H1 (cell line): Measurements from ENCODE around the gene SH2D7. TPM values are rescaled to one million over a fixed set of nuclear protein-coding genes. Genes with fewer than 3 reads are reported as not detected.

Experiments
- CTCF ChIA-PET: fragments of 300-600 bp; sonication (Branson Sonifier 250); formaldehyde crosslinking; loops from one replicate; lab custom pipeline; 2021; ENCODE audit not compliant: partially characterized antibody; lab: Charles Lee
- POLR2A ChIA-PET: fragments of 300-600 bp; sonication (Branson Sonifier 250); formaldehyde crosslinking; loops from one replicate; lab custom pipeline; 2021; ENCODE audit warnings: inconsistent platforms; ENCODE audit not compliant: partially characterized antibody; lab: Charles Lee
- DNase-seq, 2 experiments: peaks; one replicate each; pipeline versions ENCODE4 v3.0.0 to v3.0.0-alpha.2; 2010 to 2022; ENCODE audit warnings: low spot score in 2 of 2, low read depth in 1 of 2, mixed read lengths in 1 of 2
- FAIRE-seq: peaks from 2 replicates; lab custom pipeline; 2011; peaks lifted over from hg19 to GRCh38; lab: Jason Lieb, UNC
- H2AFZ ChIP-seq: 2 replicates; pipeline ENCODE4 v1.8.1; 2012; ENCODE audit warnings: low read length, inconsistent platforms
- H2AK5ac ChIP-seq: 2 replicates; pipeline ENCODE4 v1.6.1; 2013; ENCODE audit warnings: low read depth, low read length
- H2BK120ac ChIP-seq: replicated peaks from 2 replicates; pipeline ENCODE3; 2013; ENCODE audit warnings: low read depth, low read length, inconsistent platforms
- H2BK12ac ChIP-seq: 2 replicates; pipeline ENCODE4 v1.6.1; 2013; ENCODE audit warnings: low read depth, low read length
- H2BK15ac ChIP-seq: 2 replicates; pipeline ENCODE4 v1.6.1; 2013; ENCODE audit warnings: low read length
- H2BK20ac ChIP-seq: 2 replicates; pipeline ENCODE4 v1.6.1; 2013; ENCODE audit warnings: low read length
- H2BK5ac ChIP-seq: 2 replicates; pipeline ENCODE4 v1.6.1; 2013; ENCODE audit warnings: low read depth, low read length
- H3K14ac ChIP-seq: 2 replicates; pipeline ENCODE4 v1.6.1; 2013; ENCODE audit warnings: inconsistent platforms; ENCODE audit not compliant: insufficient read length
- H3K18ac ChIP-seq: 2 replicates; pipeline ENCODE4 v1.6.1; 2013; ENCODE audit warnings: low read length; ENCODE audit errors: extremely low read depth
- H3K23ac ChIP-seq: 2 replicates; pipeline ENCODE4 v1.6.1; 2013; ENCODE audit warnings: inconsistent platforms; ENCODE audit not compliant: insufficient read length
- H3K23me2 ChIP-seq: 2 replicates; pipeline ENCODE4 v1.6.1; 2013; ENCODE audit warnings: low read depth, low read length
- H3K27ac ChIP-seq: 2 replicates; pipeline ENCODE4 v1.6.1; 2011; ENCODE audit warnings: low read depth, low read length, inconsistent platforms
- H3K27me3 ChIP-seq, 4 experiments: replicated peaks in 1 of 4; 1 replicate in 1 of 4; 2 replicates in 3 of 4; pipeline versions ENCODE4 v1.6.1 to v1.8.1; 2011 to 2013; ENCODE audit warnings: low read length in 3 of 4, mild to moderate bottlenecking in 3 of 4, inconsistent platforms in 2 of 4, mixed read lengths in 2 of 4, moderate library complexity in 1 of 4; ENCODE audit not compliant: control insufficient read depth in 3 of 4, insufficient read depth in 3 of 4; ENCODE audit errors: extremely low read depth in 1 of 4
- H3K36me3 ChIP-seq, 4 experiments: 2 replicates each; pipeline versions ENCODE4 v1.6.1 to v1.8.1; 2011 to 2013; ENCODE audit warnings: mild to moderate bottlenecking in 4 of 4, low read length in 3 of 4, moderate library complexity in 2 of 4, control low read depth in 1 of 4, inconsistent platforms in 1 of 4; ENCODE audit not compliant: insufficient read depth in 4 of 4, control insufficient read depth in 2 of 4
- H3K4ac ChIP-seq: replicated peaks from 2 replicates; pipeline ENCODE3; 2013; ENCODE audit warnings: low read length, low read depth, mixed read lengths, inconsistent platforms; ENCODE audit not compliant: insufficient read length
- H3K4me1 ChIP-seq, 4 experiments: replicated peaks in 1 of 4; 1 replicate in 1 of 4; 2 replicates in 3 of 4; pipeline versions ENCODE4 v1.6.1 to v1.8.1; 2011 to 2013; ENCODE audit warnings: low read length in 3 of 4, inconsistent platforms in 2 of 4, mixed read lengths in 1 of 4; ENCODE audit not compliant: insufficient read depth in 4 of 4, control insufficient read depth in 3 of 4
- H3K4me2 ChIP-seq, 2 experiments: 2 replicates each; pipeline versions ENCODE4 v1.6.1 to v1.8.1; 2011 to 2013; ENCODE audit warnings: low read depth in 2 of 2, low read length in 2 of 2, control low read depth in 1 of 2, inconsistent platforms in 1 of 2, mild to moderate bottlenecking in 1 of 2; ENCODE audit not compliant: insufficient read depth in 1 of 2
- H3K4me3 ChIP-seq, 4 experiments: fragments of 200-600, 300-600 bp in 1 of 4; sonication (generic), shearing (Covaris generic), sonication (Bioruptor Twin) in 1 of 4; 2 replicates each; pipeline versions ENCODE4 v1.5.1 to v1.8.1; 2011 to 2016; ENCODE audit warnings: low read length in 4 of 4, low read depth in 3 of 4, control low read depth in 2 of 4, inconsistent platforms in 2 of 4, mild to moderate bottlenecking in 2 of 4, mixed read lengths in 1 of 4, moderate library complexity in 1 of 4; ENCODE audit not compliant: insufficient read depth in 2 of 4; ENCODE audit errors: extremely low read depth in 1 of 4
- H3K56ac ChIP-seq: replicated peaks from 2 replicates; pipeline ENCODE3; 2013; ENCODE audit warnings: low read depth, mild to moderate bottlenecking, mixed read lengths, low read length, inconsistent platforms; ENCODE audit not compliant: insufficient read length
- H3K79me1 ChIP-seq: 2 replicates; pipeline ENCODE4 v1.6.1; 2013; ENCODE audit warnings: low read depth, low read length, control low read depth
- H3K79me2 ChIP-seq, 2 experiments: 2 replicates each; pipeline versions ENCODE4 v1.6.1 to v1.8.1; 2012 to 2013; ENCODE audit warnings: low read length in 2 of 2, mild to moderate bottlenecking in 2 of 2, inconsistent platforms in 1 of 2; ENCODE audit not compliant: insufficient read depth in 2 of 2, control insufficient read depth in 1 of 2
- H3K9ac ChIP-seq, 4 experiments: replicated peaks in 1 of 4; 1 replicate in 1 of 4; 2 replicates in 3 of 4; pipeline versions ENCODE4 v1.6.1 to v1.8.1; 2011 to 2013; ENCODE audit warnings: low read depth in 3 of 4, low read length in 3 of 4, control low read depth in 2 of 4, mild to moderate bottlenecking in 2 of 4, moderate library complexity in 2 of 4, inconsistent platforms in 1 of 4; ENCODE audit errors: extremely low read depth in 1 of 4
- H3K9me3 ChIP-seq, 2 experiments: 2 replicates each; pipeline versions ENCODE4 v1.6.1 to v1.8.1; 2012 to 2013; ENCODE audit warnings: mild to moderate bottlenecking in 2 of 2, moderate library complexity in 2 of 2, control low read depth in 1 of 2, inconsistent platforms in 1 of 2, low read depth in 1 of 2, low read length in 1 of 2, mixed read lengths in 1 of 2; ENCODE audit not compliant: insufficient read depth in 2 of 2
- H4K20me1 ChIP-seq, 2 experiments: replicated peaks in 1 of 2; 2 replicates each; pipeline versions ENCODE3 to v1.8.1; 2011 to 2013; ENCODE audit warnings: inconsistent platforms in 2 of 2, low read length in 2 of 2, mild to moderate bottlenecking in 1 of 2; ENCODE audit not compliant: insufficient read depth in 2 of 2, control insufficient read depth in 1 of 2
- H4K5ac ChIP-seq: 2 replicates; pipeline ENCODE4 v1.6.1; 2013; ENCODE audit warnings: low read length, low read depth, mixed read lengths, inconsistent platforms; ENCODE audit not compliant: insufficient read length
- H4K8ac ChIP-seq: 2 replicates; pipeline ENCODE4 v1.8.0; 2013; ENCODE audit warnings: mild to moderate bottlenecking, moderate library complexity, low read length, inconsistent platforms; ENCODE audit not compliant: insufficient read depth; ENCODE audit errors: extremely low read depth
- H4K91ac ChIP-seq: replicated peaks from 2 replicates; pipeline ENCODE3; 2013; ENCODE audit warnings: low read length, mixed read lengths, inconsistent platforms; ENCODE audit not compliant: insufficient read length
- ATF3 ChIP-seq: IDR thresholded peaks from 2 replicates; pipeline ENCODE4 v1.6.1; 2011; ENCODE audit warnings: low read depth, mild to moderate bottlenecking, low read length; ENCODE audit not compliant: insufficient read depth
- FOSL1 ChIP-seq: IDR thresholded peaks from 2 replicates; pipeline ENCODE4 v1.6.1; 2011; ENCODE audit warnings: mild to moderate bottlenecking, low read depth, low read length, moderate library complexity; ENCODE audit not compliant: insufficient read depth
- KDM5A ChIP-seq: fragments of 200-600 bp; IDR thresholded peaks from 2 replicates; pipeline ENCODE4 v1.7.1; 2012; ENCODE audit warnings: mild to moderate bottlenecking, low read length, inconsistent platforms, mixed read lengths
- MAFK ChIP-seq: IDR thresholded peaks from 2 replicates; pipeline ENCODE4 v1.6.1; 2012; ENCODE audit warnings: low read depth, mild to moderate bottlenecking, improper control_type of control experiment, low read length
- RBBP5 ChIP-seq: IDR thresholded peaks from 2 replicates; pipeline ENCODE4 v1.7.1; 2012; ENCODE audit warnings: low read depth, mild to moderate bottlenecking, inconsistent platforms, low read length, moderate library complexity, borderline replicate concordance
- RNF2 ChIP-seq: fragments of 200-900, 300-1000 bp; sonication (generic); IDR thresholded peaks from 2 replicates; pipeline ENCODE4 v1.7.1; 2016; ENCODE audit warnings: borderline replicate concordance, low read depth, mild to moderate bottlenecking, antibody characterized with exemption, low read length; ENCODE audit not compliant: poor library complexity, severe bottlenecking; ENCODE audit errors: missing control alignments
- RXRA ChIP-seq: IDR thresholded peaks from 2 replicates; pipeline ENCODE4 v1.6.1; 2011; ENCODE audit warnings: low read depth, mild to moderate bottlenecking, low read length, moderate library complexity; ENCODE audit not compliant: insufficient read depth
- SIX5 ChIP-seq: IDR thresholded peaks from 2 replicates; pipeline ENCODE4 v1.6.1; 2011; ENCODE audit warnings: mild to moderate bottlenecking, low read depth, low read length
- SP1 ChIP-seq: IDR thresholded peaks from 2 replicates; pipeline ENCODE4 v1.6.1; 2011; ENCODE audit warnings: low read depth, low read length
- SP2 ChIP-seq: IDR thresholded peaks from 2 replicates; pipeline ENCODE4 v1.6.1; 2012; ENCODE audit warnings: mild to moderate bottlenecking, low read length, inconsistent platforms
- SP4 ChIP-seq: IDR thresholded peaks from 2 replicates; pipeline ENCODE4 v1.6.1; 2012; ENCODE audit warnings: low read length, inconsistent platforms
- SRF ChIP-seq: IDR thresholded peaks from 2 replicates; pipeline ENCODE4 v1.6.1; 2011; ENCODE audit warnings: mild to moderate bottlenecking, low read depth, low read length, moderate library complexity
- TEAD4 ChIP-seq: IDR thresholded peaks from 2 replicates; pipeline ENCODE4 v1.6.1; 2012; ENCODE audit warnings: low read depth, low read length, inconsistent platforms, mixed read lengths
- YY1 ChIP-seq: IDR thresholded peaks from 2 replicates; pipeline ENCODE4 v1.6.1; 2011; ENCODE audit warnings: low read depth, mild to moderate bottlenecking, low read length
- WGBS, 2 experiments: shearing (Covaris generic) in 1 of 2; methylation state at CpG; one replicate each; pipeline versions ENCODE4 v1.1.6 to v1.1.7; 2013 to 2015; ENCODE audit warnings: low lambda C conversion rate in 2 of 2, mixed read lengths in 2 of 2, inconsistent platforms in 1 of 2, low coverage in 1 of 2, missing lambda C conversion rate in 1 of 2; ENCODE audit not compliant: insufficient replicate concordance in 2 of 2, insufficient coverage in 1 of 2, insufficient read length in 1 of 2; ENCODE audit errors: extremely low coverage in 1 of 2, missing lambda C conversion rate in 1 of 2; 5-methylcytosine and 5-hydroxymethylcytosine counted together
- polyA plus RNA-seq, 7 experiments: library from polyadenylated mRNA; depleted of rRNA in 3 of 7; stranded (reverse) in 5 of 7; unstranded in 2 of 7; fragments of >200 nt in 5 of 7; fragments of 200-250 nt in 2 of 7; gene quantifications; 1 replicate in 5 of 7; 2 replicates in 1 of 7; 4 replicates in 1 of 7; pipeline versions ENCODE4 v1.2.1 to v1.2.3, GENCODE V29; 2011 to 2013; ENCODE audit warnings: missing spikeins in 2 of 7, mixed read lengths in 2 of 7
- total RNA-seq: library from RNA; stranded (reverse); fragmentation: NEBNext Ultra II Directional; extraction: Animal tissue kit (Norgen Biotek cat#: 25700); gene quantifications from 2 replicates; pipeline ENCODE4 v1.2.1, GENCODE V29; 2021

The SH2D7 gene
- total and polyA plus RNA-seq, 2 of the 8 experiments (the other 6 are each of a cell fraction or from before 2014, with no cell fraction given): not detected

GRCh38 chr15:78061963-78062427 lies 30.4 kb upstream of the SH2D7 start:
- H2BK20ac ChIP-seq: no peak overlapping the region; the same call in 1 of the 2 replicates
- no peak overlapping the region for H3K14ac ChIP-seq
- H4K8ac ChIP-seq: no peak overlapping the region
- H2BK15ac ChIP-seq: no peak overlapping the region
- no peak overlapping the region for H3K4ac ChIP-seq
- no peak overlapping the region for H3K27ac ChIP-seq
- H2BK12ac ChIP-seq: no peak overlapping the region
- H2BK5ac ChIP-seq: no peak overlapping the region
- H3K36me3 ChIP-seq: no peaks in the 10 kb centered on the region
- TF ChIP-seq SP1 (no peak), KDM5A (no peak), MAFK (no peak), FOSL1 (no peak), RBBP5 (no peak), TEAD4 (no peak), SIX5 (no peak), YY1 (no peak), SRF (no peak), RXRA (no peak), SP2 (no peak), SP4 (no peak), ATF3 (no peak), RNF2 (no peak)
- TF ChIP-seq, all 59 proteins: peak for 0
- FAIRE-seq (no peak), DNase-seq (no peak)
- Histone ChIP-seq H4K20me1 (peaks cover 1 to 4% of the 10 kb centered on the region in 2 experiments), H3K79me2 (peaks cover 0 to 39% of the 10 kb centered on the region in 2 experiments; a peak in 2 of 4 replicates), H2BK120ac (no peak overlapping the region), H3K18ac (no peak overlapping the region), H3K9ac (no peak overlapping the region), H3K23me2 (no peaks in the 10 kb centered on the region), H4K5ac (no peak overlapping the region), H3K27me3 (no peaks in the 10 kb centered on the region; a peak in 1 of 7 replicates), H3K4me2 (no peak overlapping the region; a peak in 1 of 4 replicates), H3K56ac (no peak overlapping the region), H3K4me1 (peaks cover 4 to 15% (median 10%) of the 10 kb centered on the region in 4 experiments; a peak in 5 of 7 replicates), H3K23ac (no peak overlapping the region), H4K91ac (no peak overlapping the region), H3K79me1 (peaks cover 9% of the 10 kb centered on the region), H3K9me3 (no peaks in the 10 kb centered on the region), H3K4me3 (no peak overlapping the region), H2AFZ (no peak overlapping the region), H2AK5ac (no peak overlapping the region)
- WGBS, 2 experiments: 62% methylated on average over 6 of the region's 6 CpGs; no CpG with 5 or more reads in 1 of the 2 experiments
- CTCF ChIA-PET: interaction anchor here (1.8 to 3.0 kb wide), 2 partner anchors 11 to 69 kb away, joined by 4 to 9 read pairs; partner anchors contain the start of gene CIB2
- POLR2A ChIA-PET: interaction anchor here (0.7 to 2.0 kb wide), 2 partner anchors 11 to 48 kb away, joined by 3 to 4 read pairs; no protein-coding TSS in a partner anchor
